Erythroblast (primary cell): ENCODE results near the gene GPC6.

ENCODE experiments used
- GATA1 ChIP-seq: IDR thresholded peaks from 2 replicates; pipeline ENCODE4 v1.6.1; 2011; ENCODE audit warnings: low read depth, mild to moderate bottlenecking, control low read depth, low read length, moderate library complexity
- POLR2A ChIP-seq: IDR thresholded peaks from 2 replicates; pipeline ENCODE4 v1.6.1; 2011; ENCODE audit warnings: mild to moderate bottlenecking, low read length

DNA sequence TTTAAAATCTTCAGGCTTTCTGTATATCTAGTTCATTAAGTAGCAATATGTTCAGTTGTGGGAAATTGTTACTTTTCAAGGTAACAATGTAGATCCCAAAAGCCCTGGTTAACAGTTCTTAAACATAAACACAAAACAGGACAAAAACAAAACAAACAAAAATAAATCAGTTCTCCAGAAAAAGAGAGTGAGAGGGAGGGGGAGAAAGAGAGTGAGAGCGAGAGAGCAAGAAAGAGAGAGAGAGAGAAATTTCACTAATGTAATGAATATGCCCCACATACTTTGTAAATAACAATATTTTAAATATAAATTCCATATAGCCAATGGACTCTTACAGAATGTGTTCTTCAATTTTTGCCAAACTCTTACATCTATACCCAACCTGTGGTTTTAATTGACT lies 275.5 kb downstream of the GPC6 start:
- TF ChIP-seq POLR2A (no peak), GATA1 (no peak)
